Measurements from ENCODE around the gene URM1.
"Not testable (repeated sequence)": the region's sequence is repeated elsewhere in the genome, so short reads cannot be mapped to it uniquely, and the experiment has no call there.

DNA sequence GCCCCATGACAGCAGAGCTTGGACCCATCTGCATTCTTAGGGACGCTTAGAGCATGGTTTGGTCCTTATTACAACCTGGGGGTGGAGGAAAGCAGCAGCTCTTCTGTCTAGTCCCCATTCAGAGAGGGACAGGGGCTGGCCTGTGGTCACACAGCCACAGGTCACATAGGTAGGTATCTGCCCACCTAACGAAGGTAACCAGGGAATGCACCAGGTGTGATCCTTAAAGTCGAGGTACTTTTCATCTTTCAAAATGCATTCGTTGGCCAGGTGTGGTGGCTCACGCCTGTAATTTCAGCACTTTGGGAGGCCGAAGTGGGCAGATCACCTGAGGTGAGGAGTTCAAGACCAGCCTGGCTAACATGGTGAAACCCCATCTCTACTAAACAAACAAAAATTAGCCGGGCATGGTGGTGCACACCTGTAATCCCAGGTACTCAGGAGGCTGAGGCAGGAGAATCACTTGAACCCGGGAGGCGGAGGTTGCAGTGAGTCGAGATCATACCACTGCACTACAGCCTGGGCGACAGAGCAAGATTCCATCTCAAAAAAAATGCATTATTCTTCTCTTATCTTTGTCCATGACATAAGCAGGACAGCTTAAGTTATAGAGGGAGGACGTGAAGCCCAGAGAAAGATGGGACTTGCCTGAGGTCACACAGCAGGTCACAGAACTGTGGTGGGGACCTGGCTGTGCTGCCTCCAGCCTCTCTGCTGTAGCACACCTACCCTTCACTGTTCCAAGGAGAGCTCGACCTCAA lies 51.0 kb downstream of the URM1 start:
- TF ChIP-seq EZH2 (IDR thresholded peaks at IDR 0.05; ENCODE audit: borderline replicate concordance, low read depth, low read length, poor library complexity, severe bottlenecking) = not testable (repeated sequence)
- TF ChIP-seq, protein P1, sequence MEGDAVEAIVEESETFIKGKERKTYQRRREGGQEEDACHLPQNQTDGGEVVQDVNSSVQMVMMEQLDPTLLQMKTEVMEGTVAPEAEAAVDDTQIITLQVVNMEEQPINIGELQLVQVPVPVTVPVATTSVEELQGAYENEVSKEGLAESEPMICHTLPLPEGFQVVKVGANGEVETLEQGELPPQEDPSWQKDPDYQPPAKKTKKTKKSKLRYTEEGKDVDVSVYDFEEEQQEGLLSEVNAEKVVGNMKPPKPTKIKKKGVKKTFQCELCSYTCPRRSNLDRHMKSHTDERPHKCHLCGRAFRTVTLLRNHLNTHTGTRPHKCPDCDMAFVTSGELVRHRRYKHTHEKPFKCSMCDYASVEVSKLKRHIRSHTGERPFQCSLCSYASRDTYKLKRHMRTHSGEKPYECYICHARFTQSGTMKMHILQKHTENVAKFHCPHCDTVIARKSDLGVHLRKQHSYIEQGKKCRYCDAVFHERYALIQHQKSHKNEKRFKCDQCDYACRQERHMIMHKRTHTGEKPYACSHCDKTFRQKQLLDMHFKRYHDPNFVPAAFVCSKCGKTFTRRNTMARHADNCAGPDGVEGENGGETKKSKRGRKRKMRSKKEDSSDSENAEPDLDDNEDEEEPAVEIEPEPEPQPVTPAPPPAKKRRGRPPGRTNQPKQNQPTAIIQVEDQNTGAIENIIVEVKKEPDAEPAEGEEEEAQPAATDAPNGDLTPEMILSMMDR (conservative IDR thresholded peaks at IDR 0.05; ENCODE audit: low read depth, low read length) = not testable (repeated sequence)

Measured in A673 (cell line).